Measurements from ENCODE around the gene NBPF11. TPM values are rescaled to one million over a fixed set of nuclear protein-coding genes. Genes with fewer than 3 reads are reported as not detected.
"Not testable (repeated sequence)": the region's sequence is repeated elsewhere in the genome, so short reads cannot be mapped to it uniquely, and the experiment has no call there.

NBPF11 gene
- total and polyA plus RNA-seq, 2 experiments from 2014 or later, result 6.7 to 8.5 TPM

- not testable (repeated sequence) for H3K27me3 Mint-ChIP-seq (ENCODE audit: insufficient read depth, low read depth, poor library complexity); H2AFZ ChIP-seq; H3K4me3 Mint-ChIP-seq; H3K79me2 ChIP-seq (replicated peaks; ENCODE audit: insufficient read depth); H3K27me3 ChIP-seq (ENCODE audit: insufficient read depth); H3F3A ChIP-seq (replicated peaks; ENCODE audit: low read depth); H3K4me2 ChIP-seq; ATAC-seq; H3K27ac Mint-ChIP-seq; H3K36me3 ChIP-seq (ENCODE audit: insufficient read depth); H3K4me3 ChIP-seq; H3K9me3 Mint-ChIP-seq; DNase-seq (ENCODE audit: low spot score); H3K9me2 ChIP-seq (ENCODE audit: insufficient read depth); H4K20me1 ChIP-seq (replicated peaks; ENCODE audit: insufficient read depth); H3K4me1 ChIP-seq (ENCODE audit: insufficient read depth); H3K4me1 Mint-ChIP-seq; H3K27ac ChIP-seq (ENCODE audit: low read depth)
- H3K36me3 Mint-ChIP-seq (ENCODE audit: low read depth), result peaks cover 13% of the 10 kb centered on the region; the same call in 2 of the 3 replicates
These were observed 29.7 kb downstream of the NBPF11 start for GRCh38 chr1:148122341-148122740.

GRCh38 chr1:148120395-148120794 is 31.7 kb downstream of the NBPF11 start:
- H3K4me3 ChIP-seq; H2AFZ ChIP-seq; H3K27me3 Mint-ChIP-seq (ENCODE audit: insufficient read depth, low read depth, poor library complexity); H3K9me2 ChIP-seq (ENCODE audit: insufficient read depth); H3K79me2 ChIP-seq (replicated peaks; ENCODE audit: insufficient read depth); H3K4me1 ChIP-seq (ENCODE audit: insufficient read depth); H3K27ac Mint-ChIP-seq; H3K4me2 ChIP-seq; H3K9me3 Mint-ChIP-seq; ATAC-seq; H3K4me1 Mint-ChIP-seq; H3K27me3 ChIP-seq (ENCODE audit: insufficient read depth); H4K20me1 ChIP-seq (replicated peaks; ENCODE audit: insufficient read depth); H3F3A ChIP-seq (replicated peaks; ENCODE audit: low read depth); H3K36me3 ChIP-seq (ENCODE audit: insufficient read depth); H3K4me3 Mint-ChIP-seq; H3K27ac ChIP-seq (ENCODE audit: low read depth): not testable (repeated sequence)
- TF ChIP-seq CTCF (conservative IDR thresholded peaks at IDR 0.05; ENCODE audit: low read depth in 2 of 2), result peak in 1 of 2 experiments; percentile 19; a peak in 1 of 4 replicates
- H3K36me3 Mint-ChIP-seq (ENCODE audit: low read depth), result peaks cover 11% of the 10 kb centered on the region; the same call in 2 of the 3 replicates
- peak; percentile 6 for DNase-seq (ENCODE audit: low spot score)

GRCh38 chr1:148095732-148096131 is 56.3 kb downstream of the NBPF11 start:
- DNase-seq (ENCODE audit: low spot score); H4K20me1 ChIP-seq (replicated peaks; ENCODE audit: insufficient read depth); H3K9me3 Mint-ChIP-seq; H3K36me3 Mint-ChIP-seq (ENCODE audit: low read depth); H3K4me3 ChIP-seq; H3K27ac Mint-ChIP-seq; H3F3A ChIP-seq (replicated peaks; ENCODE audit: low read depth); H3K79me2 ChIP-seq (replicated peaks; ENCODE audit: insufficient read depth); H3K9me2 ChIP-seq (ENCODE audit: insufficient read depth); H3K4me1 Mint-ChIP-seq; H3K27me3 ChIP-seq (ENCODE audit: insufficient read depth); H3K27ac ChIP-seq (ENCODE audit: low read depth); H3K4me3 Mint-ChIP-seq; H3K4me1 ChIP-seq (ENCODE audit: insufficient read depth); H2AFZ ChIP-seq; H3K27me3 Mint-ChIP-seq (ENCODE audit: insufficient read depth, low read depth, poor library complexity); H3K4me2 ChIP-seq; H3K36me3 ChIP-seq (ENCODE audit: insufficient read depth): not testable (repeated sequence)
- ATAC-seq, result peak; percentile 66

- H3K4me3 Mint-ChIP-seq; H3K36me3 Mint-ChIP-seq (ENCODE audit: low read depth); H3K27me3 ChIP-seq (ENCODE audit: insufficient read depth); H4K20me1 ChIP-seq (replicated peaks; ENCODE audit: insufficient read depth); H3K36me3 ChIP-seq (ENCODE audit: insufficient read depth); H3K79me2 ChIP-seq (replicated peaks; ENCODE audit: insufficient read depth); H3K4me3 ChIP-seq; H3K9me2 ChIP-seq (ENCODE audit: insufficient read depth); DNase-seq (ENCODE audit: low spot score); H3K9me3 Mint-ChIP-seq; H3K27ac Mint-ChIP-seq; H2AFZ ChIP-seq; H3K27me3 Mint-ChIP-seq (ENCODE audit: insufficient read depth, low read depth, poor library complexity); H3K4me1 ChIP-seq (ENCODE audit: insufficient read depth); H3K4me2 ChIP-seq; H3K27ac ChIP-seq (ENCODE audit: low read depth); H3K4me1 Mint-ChIP-seq; H3F3A ChIP-seq (replicated peaks; ENCODE audit: low read depth): not testable (repeated sequence)
- peak; percentile 58 for ATAC-seq
- TF ChIP-seq CTCF (conservative IDR thresholded peaks at IDR 0.05; ENCODE audit: low read depth in 2 of 2), result peak; percentile 26 to 54; a peak in 3 of 4 replicates
These were observed 65.9 kb downstream of the NBPF11 start for GRCh38 chr1:148086196-148086595.

GRCh38 chr1:148081205-148081604 is 70.9 kb downstream of the NBPF11 start:
- H3K36me3 ChIP-seq (ENCODE audit: insufficient read depth); H4K20me1 ChIP-seq (replicated peaks; ENCODE audit: insufficient read depth); H3K4me2 ChIP-seq; H3K27me3 ChIP-seq (ENCODE audit: insufficient read depth); H3K36me3 Mint-ChIP-seq (ENCODE audit: low read depth); DNase-seq (ENCODE audit: low spot score); H3K4me3 ChIP-seq; H3K9me2 ChIP-seq (ENCODE audit: insufficient read depth); H3K4me1 Mint-ChIP-seq; H2AFZ ChIP-seq; H3K27me3 Mint-ChIP-seq (ENCODE audit: insufficient read depth, low read depth, poor library complexity); H3F3A ChIP-seq (replicated peaks; ENCODE audit: low read depth); H3K4me3 Mint-ChIP-seq; H3K27ac ChIP-seq (ENCODE audit: low read depth); H3K79me2 ChIP-seq (replicated peaks; ENCODE audit: insufficient read depth); H3K4me1 ChIP-seq (ENCODE audit: insufficient read depth); H3K27ac Mint-ChIP-seq; H3K9me3 Mint-ChIP-seq: not testable (repeated sequence)
- ATAC-seq, result peak; percentile 34
